ENCODE data around the gene CLIP1. TPM values are rescaled to one million over a fixed set of nuclear protein-coding genes. Genes with fewer than 3 reads are reported as not detected.

Gene CLIP1
- total RNA-seq, 1 donor from 2014 or later = 59.1 TPM

DNA sequence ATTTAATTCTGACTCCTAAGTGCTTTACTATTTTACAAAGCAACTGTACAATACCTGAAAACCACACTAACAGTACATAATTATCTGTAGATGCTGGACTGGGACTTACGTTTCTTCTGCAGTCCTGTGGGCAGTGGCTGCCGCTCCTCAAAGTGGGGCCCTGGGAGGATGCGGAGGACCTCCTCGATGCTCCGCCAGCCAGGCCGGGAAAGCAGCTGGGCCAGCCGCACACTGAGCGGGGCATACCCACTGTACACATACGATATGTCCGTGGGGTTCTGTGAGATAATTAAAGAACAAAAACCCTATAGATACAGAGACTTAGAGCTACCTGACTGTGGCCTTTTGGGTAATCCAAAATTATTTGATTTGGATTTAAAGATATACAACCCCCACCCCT lies 189.8 kb downstream of the CLIP1 start:
- DNase-seq (ENCODE audit: extremely low spot score, unreplicated experiment) = no peak
- no peak overlapping the region for H3K4me3 Mint-ChIP-seq
- TF ChIP-seq, protein P1, sequence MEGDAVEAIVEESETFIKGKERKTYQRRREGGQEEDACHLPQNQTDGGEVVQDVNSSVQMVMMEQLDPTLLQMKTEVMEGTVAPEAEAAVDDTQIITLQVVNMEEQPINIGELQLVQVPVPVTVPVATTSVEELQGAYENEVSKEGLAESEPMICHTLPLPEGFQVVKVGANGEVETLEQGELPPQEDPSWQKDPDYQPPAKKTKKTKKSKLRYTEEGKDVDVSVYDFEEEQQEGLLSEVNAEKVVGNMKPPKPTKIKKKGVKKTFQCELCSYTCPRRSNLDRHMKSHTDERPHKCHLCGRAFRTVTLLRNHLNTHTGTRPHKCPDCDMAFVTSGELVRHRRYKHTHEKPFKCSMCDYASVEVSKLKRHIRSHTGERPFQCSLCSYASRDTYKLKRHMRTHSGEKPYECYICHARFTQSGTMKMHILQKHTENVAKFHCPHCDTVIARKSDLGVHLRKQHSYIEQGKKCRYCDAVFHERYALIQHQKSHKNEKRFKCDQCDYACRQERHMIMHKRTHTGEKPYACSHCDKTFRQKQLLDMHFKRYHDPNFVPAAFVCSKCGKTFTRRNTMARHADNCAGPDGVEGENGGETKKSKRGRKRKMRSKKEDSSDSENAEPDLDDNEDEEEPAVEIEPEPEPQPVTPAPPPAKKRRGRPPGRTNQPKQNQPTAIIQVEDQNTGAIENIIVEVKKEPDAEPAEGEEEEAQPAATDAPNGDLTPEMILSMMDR (conservative IDR thresholded peaks at IDR 0.05) = no peak
- H3K27me3 Mint-ChIP-seq = no peaks in the 10 kb centered on the region
- H3K9me3 Mint-ChIP-seq = no peaks in the 10 kb centered on the region
- H3K36me3 Mint-ChIP-seq = peaks cover 3% of the 10 kb centered on the region
- no peaks in the 10 kb centered on the region for H3K4me1 Mint-ChIP-seq (ENCODE audit: unreplicated experiment)
- no peak overlapping the region for H3K27ac Mint-ChIP-seq

DNA sequence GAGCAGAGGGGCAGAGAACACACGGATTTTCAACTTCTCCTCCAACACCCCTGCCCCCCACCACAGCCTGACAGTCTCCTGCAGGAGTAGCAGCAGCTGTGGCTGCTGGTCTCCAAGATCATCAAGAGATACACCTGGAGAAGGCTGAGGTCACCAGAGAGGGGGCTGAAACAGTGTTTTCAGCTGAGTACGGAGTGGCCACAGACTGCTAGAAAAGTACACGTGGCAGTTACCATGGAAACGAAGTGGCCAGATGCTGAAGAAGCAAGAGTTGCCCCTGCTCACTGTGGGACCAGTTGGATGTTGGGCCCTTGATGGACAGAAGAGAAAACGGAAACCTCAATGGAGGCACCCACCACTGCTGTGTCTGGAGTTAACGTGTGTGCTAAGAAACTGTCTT lies 191.7 kb downstream of the CLIP1 start:
- Mint-ChIP-seq H3K36me3 (peaks cover 3% of the 10 kb centered on the region), H3K27ac (no peak overlapping the region), H3K27me3 (no peaks in the 10 kb centered on the region), H3K9me3 (no peaks in the 10 kb centered on the region), H3K4me1 (ENCODE audit: unreplicated experiment) (no peaks in the 10 kb centered on the region), H3K4me3 (no peak overlapping the region)
- TF ChIP-seq, protein P1 (conservative IDR thresholded peaks at IDR 0.05) = no peak
- no peak for DNase-seq (ENCODE audit: extremely low spot score, unreplicated experiment)

DNA sequence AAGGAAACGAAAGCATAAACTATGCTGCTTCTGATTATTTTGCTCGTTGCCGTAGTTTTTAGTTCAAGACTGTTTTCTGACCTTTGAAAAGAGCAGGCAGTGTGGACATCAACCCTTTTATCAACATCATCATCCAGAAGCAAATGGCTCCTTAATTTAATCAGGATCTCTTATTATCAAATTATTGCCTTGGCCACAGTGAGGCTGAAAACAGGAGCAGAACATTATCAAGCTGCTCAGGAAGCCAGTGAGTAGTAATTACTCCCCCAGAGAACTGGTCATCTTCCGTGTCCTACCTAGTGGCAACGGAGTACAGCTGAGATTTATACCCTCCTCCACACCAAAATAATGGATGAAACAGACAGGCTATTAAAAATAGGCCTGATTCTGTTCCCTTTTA lies 194.4 kb downstream of the CLIP1 start:
- Mint-ChIP-seq H3K36me3 (peaks cover 11% of the 10 kb centered on the region), H3K27me3 (no peaks in the 10 kb centered on the region), H3K27ac (no peak overlapping the region), H3K4me1 (ENCODE audit: unreplicated experiment) (peaks cover 10% of the 10 kb centered on the region), H3K4me3 (no peak overlapping the region), H3K9me3 (no peaks in the 10 kb centered on the region)
- DNase-seq (ENCODE audit: extremely low spot score, unreplicated experiment) = no peak
- TF ChIP-seq, protein P1 (conservative IDR thresholded peaks at IDR 0.05) = no peak

DNA sequence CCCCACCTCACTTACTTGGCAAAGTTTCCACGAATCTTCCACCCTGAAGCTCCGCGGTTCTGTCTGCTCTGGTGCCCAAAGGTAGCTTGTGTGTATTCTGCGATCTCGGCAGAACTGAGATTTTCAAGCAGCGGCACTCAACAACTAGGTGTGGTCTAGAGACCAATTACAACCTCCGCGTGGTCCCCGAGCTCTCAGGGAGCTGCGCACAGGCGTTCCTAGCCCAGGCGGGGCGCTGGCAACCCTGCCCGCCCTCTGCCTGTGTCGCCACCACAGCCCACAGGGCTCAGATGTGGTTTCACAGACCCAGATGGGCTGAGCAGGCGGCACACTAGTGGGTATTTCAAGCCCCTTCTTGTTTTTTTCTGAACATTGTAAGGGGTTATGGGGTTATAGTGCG lies 195.1 kb downstream of the CLIP1 start:
- Mint-ChIP-seq H3K27ac (no peak overlapping the region), H3K4me1 (ENCODE audit: unreplicated experiment) (peaks cover 10% of the 10 kb centered on the region), H3K36me3 (peaks cover 15% of the 10 kb centered on the region), H3K9me3 (no peaks in the 10 kb centered on the region), H3K27me3 (no peaks in the 10 kb centered on the region), H3K4me3 (peak overlapping the region; percentile 59)
- TF ChIP-seq, protein P1 (conservative IDR thresholded peaks at IDR 0.05) = no peak
- DNase-seq (ENCODE audit: extremely low spot score, unreplicated experiment) = no peak

DNA sequence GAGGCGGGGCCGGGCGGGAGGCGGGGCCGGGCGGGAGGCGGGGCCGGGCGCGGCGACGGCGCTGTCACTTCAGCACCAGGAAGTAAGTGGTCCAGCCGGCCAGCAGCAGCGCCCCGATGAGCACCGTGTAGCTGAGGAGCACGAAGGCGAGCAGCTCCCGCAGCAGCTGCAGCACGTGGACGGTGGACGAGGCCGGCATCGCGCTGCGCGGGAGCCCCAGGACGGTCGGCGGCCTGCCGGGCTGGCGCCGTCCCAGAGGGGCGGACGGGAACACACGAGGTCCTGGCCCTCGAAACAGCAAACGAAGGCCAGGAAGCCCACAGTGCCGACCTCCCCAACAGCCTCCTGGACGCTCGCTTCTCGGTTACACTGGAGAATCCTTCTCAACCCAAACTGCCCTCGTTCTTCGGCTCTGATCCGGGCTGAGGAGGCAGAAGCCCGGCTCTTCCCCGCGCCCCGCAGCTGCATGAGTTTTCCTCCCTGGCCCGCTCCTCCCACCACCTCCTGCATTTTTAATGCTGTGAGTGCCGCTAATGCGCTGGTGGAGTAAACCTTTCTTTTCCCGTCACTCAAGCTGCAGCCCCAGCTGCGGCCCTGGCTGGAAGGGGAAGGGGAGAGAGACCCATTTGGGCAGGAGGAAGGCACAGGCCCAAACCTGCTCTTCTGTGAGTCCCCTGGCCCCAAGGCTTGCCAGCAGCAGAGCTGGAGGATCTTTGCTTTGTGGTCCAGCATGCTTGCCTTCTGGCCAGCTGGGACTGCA lies 195.9 kb downstream of the CLIP1 start:
- Mint-ChIP-seq H3K9me3 (no peaks in the 10 kb centered on the region), H3K4me3 (peak overlapping the region; percentile 95), H3K36me3 (peaks cover 15% of the 10 kb centered on the region), H3K27ac (no peak overlapping the region), H3K27me3 (no peaks in the 10 kb centered on the region), H3K4me1 (ENCODE audit: unreplicated experiment) (peaks cover 10% of the 10 kb centered on the region)
- no peak for DNase-seq (ENCODE audit: extremely low spot score, unreplicated experiment)
- TF ChIP-seq, protein P1 (conservative IDR thresholded peaks at IDR 0.05) = no peak

Data from type B pancreatic cell (in vitro differentiated cells).